HS-5 (cell line): ENCODE measurements around the gene MGAT5B.
A peak's percentile ranks its signal among the peaks of the same experiment; 100 is the strongest.
"Not testable (repeated sequence)": the region's sequence is repeated elsewhere in the genome, so short reads cannot be mapped to it uniquely, and the experiment has no call there.

ENCODE experiments used
- DNase-seq: peaks from one replicate; pipeline ENCODE4 v3.0.0-alpha.2; 2012; ENCODE audit warnings: low read depth

MGAT5B gene

DNA sequence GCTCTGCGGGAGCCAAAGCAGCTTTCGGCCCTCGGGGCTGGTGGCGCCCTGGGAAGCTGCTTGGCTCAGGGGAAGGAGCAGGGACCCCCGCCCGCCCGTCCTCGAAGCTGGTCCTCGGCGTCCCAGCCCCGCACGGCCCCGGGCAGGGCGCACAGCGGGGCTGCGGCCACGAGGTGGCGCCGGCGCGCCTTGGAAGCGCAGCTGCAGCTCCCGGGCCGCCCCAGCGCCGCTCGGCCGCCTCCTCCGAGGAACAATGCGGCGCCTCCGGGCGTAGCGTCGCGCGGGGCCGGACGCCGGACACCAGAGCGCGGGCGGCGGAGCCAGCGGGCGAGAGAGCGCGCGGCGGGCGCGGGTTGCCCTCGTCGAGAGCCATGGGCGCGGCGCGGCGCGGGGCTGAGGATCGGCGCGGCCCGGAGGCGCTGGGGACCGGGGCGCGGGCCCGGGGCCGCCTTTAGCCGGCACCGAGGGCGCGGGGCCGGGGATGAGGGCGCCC lies at the start of gene MGAT5B:
MGAT5B (plus strand) TSS at position 229 of the 493 bp plus-strand sequence. CDS start 626 bp downstream, outside the sequence.
- peak; percentile 38 for DNase-seq

DNA sequence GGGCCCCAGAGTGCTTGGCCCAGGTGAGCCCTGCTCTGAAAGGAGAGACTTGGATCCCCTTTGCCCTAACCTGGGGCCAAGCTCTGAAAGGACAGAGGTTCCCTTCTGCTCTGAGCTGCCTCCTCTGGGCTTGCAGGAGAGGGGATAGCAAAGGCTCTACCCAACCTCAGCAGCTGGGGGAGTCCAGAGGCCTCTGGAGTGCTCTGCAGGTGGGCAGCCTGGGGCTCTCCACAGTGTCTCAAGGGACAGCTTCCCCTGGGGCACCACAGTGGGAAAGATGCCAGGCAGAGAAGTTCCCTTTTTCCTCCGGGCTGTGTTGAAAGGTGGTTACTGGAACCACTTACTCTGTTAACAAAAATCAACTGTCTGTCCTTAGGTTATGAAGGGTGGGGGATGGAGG lies 48.2 kb upstream of the MGAT5B start:
- DNase-seq = no peak

DNA sequence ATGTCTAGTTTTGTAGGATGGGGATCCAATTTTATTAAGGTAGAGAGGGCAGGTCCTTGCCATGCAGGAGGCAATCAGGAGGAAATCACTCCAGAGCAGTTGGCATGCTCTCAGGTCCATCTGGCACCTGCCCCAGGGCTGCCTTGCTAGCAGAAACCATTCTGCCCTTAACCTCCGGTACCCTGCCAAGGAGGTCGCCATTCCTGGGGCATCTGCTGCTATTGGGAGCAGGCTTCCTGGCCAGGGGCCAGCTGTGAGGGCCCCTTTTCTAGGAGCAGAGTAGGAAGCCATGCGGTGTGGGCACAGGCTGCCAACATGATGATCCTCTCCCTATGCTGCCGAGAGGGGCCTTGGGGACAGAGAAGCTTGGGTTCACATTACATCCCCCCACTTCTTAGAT lies 47.6 kb upstream of the MGAT5B start:
- DNase-seq = no peak

GRCh38 chr17:76822184-76822778 lies 45.9 kb upstream of the MGAT5B start:
- no peak for DNase-seq

DNA sequence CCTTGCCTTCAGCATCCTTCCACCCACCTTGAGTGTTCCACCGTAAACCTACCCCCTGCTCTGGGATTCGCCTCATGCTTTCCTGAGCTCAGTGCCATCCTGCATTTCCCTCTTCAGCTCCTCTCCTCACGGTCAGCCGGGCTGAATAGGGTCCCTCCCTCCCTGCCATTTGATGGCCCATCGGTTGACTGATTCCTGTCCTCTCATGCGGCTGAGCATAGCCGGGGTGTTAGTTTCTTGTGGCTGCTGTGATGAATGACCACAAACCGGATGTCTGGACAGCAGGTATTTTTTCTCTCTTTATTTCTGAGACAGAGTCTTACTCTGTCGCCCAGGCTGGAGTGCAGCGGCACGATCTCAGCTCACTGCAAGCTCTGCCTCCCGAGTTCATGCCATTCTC lies 44.1 kb upstream of the MGAT5B start:
- no peak for DNase-seq

- no peak for DNase-seq
Measured at GRCh38 chr17:76826330-76827068, 41.7 kb upstream of the MGAT5B start.

GRCh38 chr17:76827736-76828135 lies 40.5 kb upstream of the MGAT5B start:
- no peak for DNase-seq

GRCh38 chr17:76830987-76831715 lies 37.1 kb upstream of the MGAT5B start:
- no peak for DNase-seq

DNA sequence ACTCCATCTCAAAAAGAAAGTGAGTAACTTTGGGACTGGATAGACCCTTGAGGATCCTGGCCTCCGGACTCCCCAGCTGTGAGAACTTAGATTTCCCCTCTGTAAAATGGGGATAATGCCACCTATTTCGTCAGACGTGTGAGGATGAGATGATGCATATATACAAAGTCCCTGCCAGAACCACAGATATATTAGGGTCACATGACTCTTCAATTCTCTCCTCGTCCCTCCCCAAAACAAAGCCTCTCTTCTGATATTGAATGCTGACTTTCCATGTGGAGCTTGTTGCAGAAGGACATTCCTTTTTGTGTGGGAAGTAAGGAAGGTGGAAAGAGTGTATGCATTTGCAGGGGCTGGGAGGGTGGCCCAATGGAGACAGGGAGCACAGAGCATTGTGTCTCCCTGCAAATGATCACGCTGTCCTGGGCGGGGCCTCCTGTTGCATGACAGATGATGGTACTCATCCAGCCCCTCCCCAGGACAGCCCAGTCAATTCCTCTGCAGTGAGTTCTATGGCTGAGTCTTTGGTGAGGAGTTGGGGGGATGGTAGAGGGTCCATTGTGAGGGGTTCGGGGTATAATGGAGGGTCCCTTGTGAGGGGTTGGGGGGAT lies 35.1 kb upstream of the MGAT5B start:
- DNase-seq = no peak

DNA sequence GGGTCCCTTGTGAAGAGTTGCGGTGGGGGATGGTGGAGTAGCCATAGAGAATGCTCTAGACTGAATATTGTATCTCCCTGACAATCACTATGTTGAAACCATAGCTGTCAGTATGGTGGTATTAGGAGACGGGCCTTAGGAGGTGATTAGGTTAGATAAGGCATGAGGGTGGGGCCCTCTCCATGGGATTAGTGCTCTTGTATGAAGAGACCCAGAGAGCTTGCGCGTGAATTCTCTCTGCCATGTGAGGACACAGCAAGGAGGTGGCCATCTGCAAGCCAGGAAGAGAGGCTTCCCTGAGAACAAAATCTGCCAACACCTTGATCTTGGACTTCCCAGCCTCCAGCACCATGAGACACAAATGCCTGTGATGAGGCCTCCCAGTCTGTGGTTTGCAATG lies 34.5 kb upstream of the MGAT5B start:
- DNase-seq = no peak

DNA sequence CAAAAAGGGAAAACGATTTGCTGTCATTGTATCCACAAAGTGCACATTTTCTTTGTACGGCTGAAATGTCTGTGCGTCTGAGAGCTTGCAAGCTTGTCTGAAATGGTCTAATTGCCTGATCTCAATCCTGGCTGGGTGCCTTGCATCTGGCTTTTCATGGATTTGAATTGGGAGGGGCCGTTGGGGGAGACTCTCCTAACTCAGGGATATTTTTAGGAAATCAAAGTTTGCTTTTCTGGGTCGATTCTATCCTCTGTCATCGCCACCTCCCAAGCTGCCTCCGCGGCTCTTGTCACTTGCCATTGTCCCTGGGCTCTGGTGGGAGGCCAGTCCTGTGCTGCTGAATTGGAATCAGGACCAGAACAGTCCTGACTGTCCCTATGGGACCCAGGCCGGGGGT lies 33.3 kb upstream of the MGAT5B start:
- no peak for DNase-seq

DNA sequence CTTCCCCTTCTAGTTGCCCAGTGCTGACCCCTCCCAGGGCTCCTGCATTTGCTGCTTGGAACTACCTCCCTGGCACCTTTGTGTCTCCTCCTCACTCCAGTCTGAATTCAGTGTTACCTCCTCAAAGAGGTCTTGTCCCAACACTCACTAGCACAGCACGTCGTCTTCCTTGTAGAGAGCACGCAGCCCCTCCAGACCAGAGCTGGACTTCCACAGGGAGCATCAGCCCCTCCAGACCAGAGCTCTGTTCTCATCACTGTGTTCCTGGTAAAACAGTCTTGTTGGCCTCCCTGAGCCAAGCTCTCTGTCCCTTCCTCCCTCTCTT lies 27.8 kb upstream of the MGAT5B start:
- DNase-seq = no peak

- DNase-seq = no peak
Measured at GRCh38 chr17:76840884-76841775, 27.1 kb upstream of the MGAT5B start.

DNA sequence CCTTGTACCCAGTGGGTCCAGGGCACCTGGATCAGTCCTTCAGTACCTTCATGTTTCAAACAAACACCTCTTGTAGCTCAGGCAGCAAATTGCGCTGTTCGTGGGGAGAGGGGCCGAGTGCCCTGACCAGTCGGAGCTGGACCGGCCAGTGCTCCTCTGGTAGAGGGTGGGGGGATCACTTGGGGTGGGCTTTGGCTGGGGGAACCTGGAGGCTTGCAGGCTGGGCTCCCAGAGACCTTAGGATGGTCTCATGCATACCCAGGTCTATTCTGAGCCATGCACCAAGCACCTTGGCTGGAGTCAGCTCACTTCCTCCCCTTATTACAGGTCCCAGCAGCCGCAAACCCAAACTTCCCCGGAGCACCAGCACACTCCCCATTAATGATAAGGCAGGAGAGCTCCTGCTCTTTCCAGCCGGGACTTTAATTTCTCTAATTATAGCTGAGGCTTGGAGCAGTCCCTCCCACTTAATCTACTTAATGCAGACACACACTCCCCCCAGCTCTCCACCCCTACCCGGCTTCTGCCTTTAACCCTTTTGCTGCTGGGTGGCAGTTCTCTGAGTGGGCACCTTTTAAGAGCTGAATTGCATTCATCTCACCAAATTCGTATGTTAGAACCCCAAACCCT lies 26.3 kb upstream of the MGAT5B start:
- no peak for DNase-seq

DNA sequence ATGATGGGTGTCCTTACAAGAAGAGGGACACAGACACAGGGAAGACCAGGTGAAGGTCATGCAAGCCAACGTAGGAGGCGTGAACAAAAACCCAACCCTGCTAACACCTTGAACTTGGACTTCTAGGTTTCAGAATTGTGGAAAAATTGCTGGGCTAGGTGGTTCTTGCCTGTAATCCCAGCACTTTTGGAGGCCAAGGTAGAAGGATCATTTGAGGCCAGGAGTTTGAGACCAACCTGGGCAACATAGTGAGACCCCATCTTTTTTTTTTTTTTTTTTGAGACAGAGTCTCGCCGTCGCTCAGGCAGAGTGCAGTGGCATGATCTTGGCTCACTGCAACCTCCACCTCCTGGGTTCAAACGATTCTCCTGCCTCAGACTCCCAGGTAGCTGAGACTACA lies 25.1 kb upstream of the MGAT5B start:
- not testable (repeated sequence) for DNase-seq

DNA sequence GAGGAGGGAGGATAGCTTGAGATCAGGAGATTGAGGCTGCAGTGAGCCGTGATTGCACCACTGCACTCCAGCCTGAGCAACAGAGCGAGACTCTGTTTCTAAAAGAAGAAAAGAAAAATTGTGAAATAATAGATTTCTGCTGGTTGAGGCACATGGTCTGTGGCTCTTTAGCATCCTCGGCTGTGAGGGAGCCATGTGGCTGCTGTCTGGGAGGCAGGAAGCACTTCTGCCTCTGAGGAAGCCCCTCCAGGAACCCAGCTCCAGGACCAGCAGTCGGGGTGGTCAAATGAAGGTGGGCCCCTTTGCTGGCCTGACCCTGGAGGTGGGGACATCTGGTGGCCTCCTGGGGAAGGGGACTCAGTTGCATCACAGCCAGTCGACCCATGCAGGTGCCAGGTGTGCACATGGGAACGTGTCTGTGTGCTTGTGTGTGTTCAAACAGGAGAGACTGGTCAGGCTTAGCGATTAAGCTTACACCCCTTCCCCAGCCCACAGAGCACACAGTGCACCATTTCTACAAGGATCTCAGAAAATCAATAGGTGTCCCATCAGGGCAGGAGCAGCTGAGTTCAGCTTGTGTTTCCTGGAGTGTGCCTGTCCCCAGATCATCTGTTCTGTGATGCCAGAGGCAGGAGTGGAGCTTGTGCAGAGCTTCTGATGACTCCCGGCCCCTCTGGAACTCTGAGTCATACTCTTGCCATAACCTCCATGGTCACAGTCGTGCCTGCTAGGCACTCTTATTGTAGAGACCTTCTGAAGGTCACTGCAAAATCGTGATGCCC lies 24.3 kb upstream of the MGAT5B start:
- no peak for DNase-seq

DNA sequence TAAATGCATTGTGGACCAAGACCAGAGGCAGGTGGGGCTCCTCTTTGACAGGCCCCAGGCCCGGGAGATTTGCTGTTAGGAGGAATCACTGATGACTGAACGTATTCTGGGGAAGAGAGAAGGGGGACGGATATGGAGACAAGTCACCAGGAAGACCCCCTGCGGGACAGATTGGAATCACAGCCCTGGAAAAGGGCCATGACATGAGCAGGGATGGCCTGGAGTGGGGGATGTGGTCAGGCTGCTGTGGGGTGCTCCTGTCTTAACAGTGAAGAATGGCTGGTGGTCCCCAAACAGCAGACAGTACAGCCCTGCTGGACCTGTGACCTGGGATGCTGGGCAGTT lies 23.7 kb upstream of the MGAT5B start:
- DNase-seq = no peak

GRCh38 chr17:76844846-76845245 lies 23.4 kb upstream of the MGAT5B start:
- DNase-seq = no peak

GRCh38 chr17:76845541-76846017 lies 22.6 kb upstream of the MGAT5B start:
- no peak for DNase-seq

- DNase-seq = no peak
Measured at GRCh38 chr17:76847031-76847430, 21.2 kb upstream of the MGAT5B start.
